Aorta (tissue), 5 donors: Measurements from ENCODE around the gene LETMD1. TPM values are rescaled to one million over a fixed set of nuclear protein-coding genes. Genes with fewer than 3 reads are reported as not detected.

ENCODE experiments used
- ATAC-seq: fragments of 200-7000 bp; cut with Tn5 transposase; one replicate; pipeline ENCODE4 v1.9.1; 2022; ENCODE audit warnings: moderate library complexity; ENCODE audit not compliant: low FRiP score
- DNase-seq, 2 donors: peaks; one replicate each; pipeline ENCODE4 v3.0.0-alpha.2; 2020
- H3K27ac ChIP-seq, 2 donors: one replicate each; pipeline ENCODE4 v1.5.1; 2013; ENCODE audit warnings: low read length in 2 of 2, mild to moderate bottlenecking in 2 of 2, moderate library complexity in 2 of 2, control low read depth in 1 of 2, inconsistent platforms in 1 of 2, low read depth in 1 of 2
- H3K27me3 ChIP-seq, 2 donors: one replicate each; pipeline ENCODE4 v1.6.1; 2013; ENCODE audit warnings: control low read depth in 1 of 2, low read length in 1 of 2, mild to moderate bottlenecking in 1 of 2, moderate library complexity in 1 of 2; ENCODE audit not compliant: insufficient read depth in 2 of 2, control insufficient read depth in 1 of 2
- H3K36me3 ChIP-seq, 2 donors: one replicate each; pipeline ENCODE4 v1.6.1; 2013; ENCODE audit warnings: control low read depth in 1 of 2, low read length in 1 of 2, mild to moderate bottlenecking in 1 of 2; ENCODE audit not compliant: insufficient read depth in 2 of 2, control insufficient read depth in 1 of 2
- H3K4me1 ChIP-seq, 2 donors: one replicate each; pipeline ENCODE4 v1.6.1; 2013; ENCODE audit warnings: low read length in 2 of 2, control low read depth in 1 of 2, mild to moderate bottlenecking in 1 of 2, moderate library complexity in 1 of 2; ENCODE audit not compliant: insufficient read depth in 2 of 2, control insufficient read depth in 1 of 2
- H3K4me3 ChIP-seq, 2 donors: one replicate each; pipeline ENCODE4 v1.5.1; 2013; ENCODE audit warnings: low read length in 2 of 2, control low read depth in 1 of 2, mild to moderate bottlenecking in 1 of 2
- H3K9me3 ChIP-seq: one replicate; pipeline ENCODE4 v1.6.1; 2013; ENCODE audit warnings: mild to moderate bottlenecking, low read length; ENCODE audit not compliant: control insufficient read depth
- WGBS, 2 donors: extraction: QIAGEN DNeasy Blood & Tissue Kit; methylation state at CpG; one replicate each; pipeline ENCODE4 v1.1.7; 2013; 5-methylcytosine and 5-hydroxymethylcytosine counted together
- intact Hi-C, 2 donors: fragments of 100-400 bp; cut with DNase I; formaldehyde crosslinking; loops; one replicate each; pipeline versions ENCODE4 v1.14.2 to v1.15.0; 2022
- polyA plus RNA-seq, 2 donors: library from polyadenylated mRNA; stranded (reverse); fragments of 200-250 nt; gene quantifications; one replicate each; pipeline ENCODE4 v1.2.3, GENCODE V29; 2013
- total RNA-seq, 2 donors: library from RNA; stranded (reverse); fragmentation: NEBNext Ultra II Directional; extraction: Animal tissue kit (Norgen Biotek cat#: 25700); gene quantifications; one replicate each; pipeline ENCODE4 v1.2.1, GENCODE V29; 2021
- donor health status: healthy with polysubstance abuse.
- donor health status: Bipolar disorder and iron deficiency.
- donor health status: DM: no; HTN: no; CAD: no.
- donor health status: DM: no; HTN: no; CAD: no.
- donor health status: DM: yes; HTN: yes; CAD: no.

Gene LETMD1
- total and polyA plus RNA-seq, 4 donors = 32.6 to 62.3 (median 56.1) TPM

DNA sequence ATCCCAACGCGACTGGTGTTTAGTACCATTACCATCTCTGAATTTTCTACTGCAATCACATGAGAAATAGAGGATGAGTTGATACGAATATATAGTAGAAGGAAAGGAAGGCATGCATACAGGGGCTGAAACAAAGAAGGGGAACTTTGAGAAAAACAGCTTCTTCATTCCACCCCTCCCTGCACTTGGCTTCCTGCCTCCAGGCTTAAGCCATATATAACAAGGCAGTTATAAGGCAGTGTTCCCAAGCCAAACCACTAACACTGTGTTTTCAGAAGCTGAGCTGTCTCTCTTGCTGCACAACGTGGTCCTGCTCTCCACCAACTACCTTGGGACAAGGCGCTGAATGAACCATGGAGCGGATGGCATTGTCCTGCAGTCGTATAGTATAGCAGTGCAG is 11.0 kb downstream of the LETMD1 start:
- Histone ChIP-seq H3K4me1 (no peaks in the 10 kb centered on the region), H3K27me3 (no peaks in the 10 kb centered on the region), H3K4me3 (no peak overlapping the region), H3K9me3 (no peaks in the 10 kb centered on the region), H3K36me3 (peaks cover 14 to 18% of the 10 kb centered on the region in 2 donors), H3K27ac (no peak overlapping the region)
- ATAC-seq (no peak), DNase-seq (no peak)
- WGBS, 2 donors = 74 to 76% methylated on average over 7 of the region's 7 CpGs
- intact Hi-C loops = no loop called here

DNA sequence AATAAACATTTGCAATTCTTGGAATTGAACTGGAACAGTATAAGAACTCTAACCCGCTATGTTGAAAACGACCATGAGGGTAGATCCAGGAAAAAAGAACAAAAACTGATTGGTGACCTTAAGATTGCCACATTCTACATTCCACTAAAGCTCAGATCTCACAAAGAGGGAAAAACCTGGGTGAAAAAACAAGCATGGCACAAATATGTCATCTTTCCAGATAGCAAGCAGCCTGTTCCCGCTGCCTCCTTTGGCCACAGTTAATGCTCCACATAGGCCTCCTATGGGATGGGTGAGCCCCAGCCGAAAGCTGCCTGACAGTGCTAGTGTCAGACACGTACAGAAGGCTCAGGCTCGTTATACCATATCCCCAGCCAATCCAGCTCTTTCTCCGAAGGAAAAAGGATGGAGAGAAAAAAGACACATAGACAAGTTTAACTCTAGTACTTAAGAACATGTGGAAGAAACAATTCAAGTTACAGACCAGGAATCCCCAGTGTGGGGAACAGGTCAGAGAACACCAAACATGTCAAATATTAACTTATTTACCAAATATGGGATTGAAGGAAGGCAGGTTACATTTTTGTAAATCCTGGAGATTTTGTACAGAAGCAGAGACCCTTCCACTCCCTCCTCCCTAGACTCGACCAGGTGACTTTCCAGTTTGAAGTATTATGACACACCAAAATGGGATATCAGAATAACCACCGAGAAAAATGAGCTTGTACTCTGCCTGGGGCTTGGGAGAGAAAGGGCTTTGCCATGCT is 14.7 kb downstream of the LETMD1 start:
- H3K27me3 ChIP-seq = no peaks in the 10 kb centered on the region
- no peaks in the 10 kb centered on the region for H3K4me1 ChIP-seq
- 64 to 69% methylated on average over 9 of the region's 9 CpGs for WGBS, 2 donors
- H3K36me3 ChIP-seq = peaks cover 14 to 21% of the 10 kb centered on the region in 2 donors
- no peak for ATAC-seq
- no peak overlapping the region for H3K27ac ChIP-seq
- no peak for DNase-seq
- H3K4me3 ChIP-seq = no peak overlapping the region
- intact Hi-C loops = no loop called here
- no peaks in the 10 kb centered on the region for H3K9me3 ChIP-seq

DNA sequence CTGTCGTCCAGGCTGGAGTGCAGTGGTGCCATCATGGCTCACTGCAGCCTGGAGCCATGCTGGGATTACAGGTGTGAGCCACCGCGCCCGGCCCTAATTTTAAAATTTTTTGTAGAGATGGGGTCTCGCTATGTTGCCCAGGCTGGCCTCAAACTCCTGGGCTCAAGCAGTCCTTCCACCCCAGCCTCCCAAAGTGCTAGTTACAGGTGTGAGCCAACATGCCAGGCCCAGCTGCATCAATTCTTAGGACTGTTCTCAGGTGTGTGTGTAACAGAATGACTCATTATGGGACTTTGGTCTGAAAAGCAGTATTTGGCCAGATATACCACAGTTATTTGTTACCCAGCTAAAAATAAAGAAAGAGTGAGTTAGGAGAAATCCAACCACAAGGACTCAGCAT is 17.4 kb downstream of the LETMD1 start:
- Histone ChIP-seq H3K4me3 (no peak overlapping the region), H3K9me3 (no peaks in the 10 kb centered on the region), H3K27me3 (no peaks in the 10 kb centered on the region), H3K27ac (no peak overlapping the region), H3K36me3 (peaks cover 8 to 21% of the 10 kb centered on the region in 2 donors), H3K4me1 (no peaks in the 10 kb centered on the region)
- DNase-seq = no peak
- no peak for ATAC-seq
- intact Hi-C loops = no loop called here
- WGBS, 2 donors = 91 to 93% methylated on average over 5 of the region's 5 CpGs

DNA sequence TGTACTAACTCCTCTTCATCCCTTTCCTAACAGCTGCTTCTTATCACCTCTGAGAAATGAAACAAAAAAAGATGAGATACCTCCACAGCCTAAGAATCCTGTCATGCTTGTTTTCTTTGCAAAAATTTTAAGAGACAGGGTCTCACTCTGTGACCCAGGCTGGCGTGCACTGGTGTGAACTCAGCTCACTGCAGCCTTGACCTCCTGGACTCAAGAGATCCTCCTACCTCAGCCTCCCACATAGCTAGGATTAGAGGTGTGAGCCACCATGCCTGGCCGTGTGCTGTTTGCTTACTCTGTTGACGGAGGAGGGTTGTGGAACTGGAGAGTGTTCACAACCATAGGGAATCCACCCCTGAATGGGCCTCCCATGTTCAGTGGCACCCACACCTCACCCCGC is 19.1 kb downstream of the LETMD1 start:
- H3K9me3 ChIP-seq = no peaks in the 10 kb centered on the region
- peaks cover 10 to 25% of the 10 kb centered on the region in 2 donors for H3K36me3 ChIP-seq
- DNase-seq (no peak), ATAC-seq (no peak)
- no peak overlapping the region for H3K4me3 ChIP-seq
- no peak overlapping the region for H3K27ac ChIP-seq
- no peaks in the 10 kb centered on the region for H3K4me1 ChIP-seq
- WGBS, 2 donors = 90 to 91% methylated on average over 4 of the region's 4 CpGs
- intact Hi-C loops = no loop called here
- no peaks in the 10 kb centered on the region for H3K27me3 ChIP-seq

DNA sequence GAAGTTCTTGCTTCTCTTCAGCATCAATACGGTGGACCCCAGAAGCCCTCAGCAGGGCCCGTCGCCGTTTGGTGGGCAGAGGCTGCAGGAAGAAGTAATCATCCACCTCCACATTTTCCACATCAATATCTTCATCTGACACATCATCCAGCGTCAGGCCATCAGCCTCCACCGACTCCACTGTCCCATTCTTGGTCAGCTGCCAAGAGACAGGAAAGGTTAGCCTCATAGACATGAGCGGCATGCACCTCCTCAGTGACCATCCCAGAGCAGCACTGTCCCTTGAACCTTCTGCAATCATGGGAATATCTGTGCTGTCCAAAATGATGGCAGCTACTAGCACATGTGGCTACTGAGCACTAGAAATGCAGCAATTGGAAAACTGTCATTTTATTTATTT is 19.6 kb downstream of the LETMD1 start:
- Histone ChIP-seq H3K27ac (no peak overlapping the region), H3K4me1 (no peaks in the 10 kb centered on the region), H3K27me3 (no peaks in the 10 kb centered on the region), H3K4me3 (no peak overlapping the region), H3K9me3 (no peaks in the 10 kb centered on the region), H3K36me3 (peaks cover 14 to 25% of the 10 kb centered on the region in 2 donors)
- DNase-seq (no peak), ATAC-seq (no peak)
- intact Hi-C loops = no loop called here
- 72 to 87% methylated on average over 7 of the region's 7 CpGs for WGBS, 2 donors

DNA sequence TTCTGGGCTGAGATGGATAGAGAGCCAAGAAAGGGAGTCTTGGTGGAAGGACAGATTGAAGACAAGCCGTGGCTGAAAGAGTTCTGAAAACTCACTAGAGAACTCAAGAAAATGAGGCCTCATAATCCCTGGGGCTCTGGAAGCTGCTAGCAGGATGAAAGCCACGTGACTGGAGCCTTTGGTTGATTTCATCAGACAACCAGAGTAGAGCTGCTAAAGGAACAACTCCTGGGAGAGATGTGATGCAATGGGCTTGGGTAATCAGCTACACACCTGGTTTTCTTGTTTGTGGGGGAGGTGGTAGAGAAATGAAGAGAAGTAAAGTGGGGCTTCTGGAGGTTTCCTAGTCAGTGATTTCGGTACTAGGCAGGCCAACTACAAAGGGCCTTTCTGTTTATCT is 21.9 kb downstream of the LETMD1 start:
- Histone ChIP-seq H3K27ac (no peak overlapping the region), H3K4me1 (no peaks in the 10 kb centered on the region), H3K4me3 (no peak overlapping the region), H3K27me3 (no peaks in the 10 kb centered on the region), H3K36me3 (peaks cover 11 to 17% of the 10 kb centered on the region in 2 donors), H3K9me3 (no peaks in the 10 kb centered on the region)
- no peak for ATAC-seq
- intact Hi-C loops = no loop called here
- DNase-seq = no peak
- WGBS, 2 donors = 88 to 91% methylated on average over 3 of the region's 3 CpGs

DNA sequence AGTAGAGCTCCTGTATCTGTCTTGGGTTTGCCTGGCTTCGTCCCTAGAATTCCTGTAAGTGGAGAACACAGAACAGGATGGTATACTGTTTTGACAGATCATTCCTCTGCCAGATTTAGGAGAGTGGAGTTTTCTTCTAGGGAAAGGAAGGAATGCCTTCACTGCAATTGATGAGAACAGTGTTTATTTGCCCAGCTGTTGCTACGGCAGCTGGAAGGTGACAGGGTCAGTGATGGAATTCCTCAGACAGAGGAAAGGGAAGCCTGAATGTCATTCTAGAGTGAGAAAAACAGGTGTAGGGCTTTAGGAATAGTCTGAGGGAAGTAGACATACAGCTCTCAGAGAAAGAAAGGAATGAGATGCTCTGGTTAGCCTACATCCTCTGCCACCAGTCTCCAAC is 23.5 kb downstream of the LETMD1 start:
- no peak overlapping the region for H3K27ac ChIP-seq
- H3K4me3 ChIP-seq = no peak overlapping the region
- DNase-seq (no peak), ATAC-seq (no peak)
- H3K9me3 ChIP-seq = no peaks in the 10 kb centered on the region
- H3K27me3 ChIP-seq = no peaks in the 10 kb centered on the region
- intact Hi-C loops = no loop called here
- 81 to 83% methylated on average over 2 of the region's 2 CpGs for WGBS, 2 donors
- peaks cover 11 to 13% of the 10 kb centered on the region in 2 donors for H3K36me3 ChIP-seq
- H3K4me1 ChIP-seq = no peaks in the 10 kb centered on the region

DNA sequence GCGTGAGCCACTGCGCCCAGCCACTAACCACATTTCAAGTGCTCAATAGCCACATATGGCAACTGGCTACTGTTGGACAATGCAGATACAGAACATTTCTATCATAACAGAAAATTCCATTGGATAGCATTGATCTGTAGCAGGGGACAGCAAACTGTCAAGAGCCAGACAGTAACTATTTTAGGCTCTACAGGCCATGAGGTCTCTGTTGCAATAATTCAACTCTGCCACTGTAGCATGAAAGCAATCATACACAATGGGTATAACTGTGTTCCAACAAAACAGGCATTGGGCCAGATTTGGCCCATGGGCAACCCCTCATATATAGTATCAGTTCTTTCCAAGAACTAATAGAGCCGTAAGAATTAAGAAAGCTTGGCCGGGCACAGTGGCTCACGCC is 27.3 kb downstream of the LETMD1 start:
- intact Hi-C loops = no loop called here
- peaks cover 6 to 11% of the 10 kb centered on the region in 2 donors for H3K36me3 ChIP-seq
- peaks cover 1 to 10% of the 10 kb centered on the region in 2 donors for H3K4me1 ChIP-seq
- 91 to 96% methylated on average over 5 of the region's 5 CpGs for WGBS, 2 donors
- no peak overlapping the region for H3K4me3 ChIP-seq
- ATAC-seq (no peak), DNase-seq (no peak)
- H3K9me3 ChIP-seq = no peaks in the 10 kb centered on the region
- no peaks in the 10 kb centered on the region for H3K27me3 ChIP-seq
- no peak overlapping the region for H3K27ac ChIP-seq

DNA sequence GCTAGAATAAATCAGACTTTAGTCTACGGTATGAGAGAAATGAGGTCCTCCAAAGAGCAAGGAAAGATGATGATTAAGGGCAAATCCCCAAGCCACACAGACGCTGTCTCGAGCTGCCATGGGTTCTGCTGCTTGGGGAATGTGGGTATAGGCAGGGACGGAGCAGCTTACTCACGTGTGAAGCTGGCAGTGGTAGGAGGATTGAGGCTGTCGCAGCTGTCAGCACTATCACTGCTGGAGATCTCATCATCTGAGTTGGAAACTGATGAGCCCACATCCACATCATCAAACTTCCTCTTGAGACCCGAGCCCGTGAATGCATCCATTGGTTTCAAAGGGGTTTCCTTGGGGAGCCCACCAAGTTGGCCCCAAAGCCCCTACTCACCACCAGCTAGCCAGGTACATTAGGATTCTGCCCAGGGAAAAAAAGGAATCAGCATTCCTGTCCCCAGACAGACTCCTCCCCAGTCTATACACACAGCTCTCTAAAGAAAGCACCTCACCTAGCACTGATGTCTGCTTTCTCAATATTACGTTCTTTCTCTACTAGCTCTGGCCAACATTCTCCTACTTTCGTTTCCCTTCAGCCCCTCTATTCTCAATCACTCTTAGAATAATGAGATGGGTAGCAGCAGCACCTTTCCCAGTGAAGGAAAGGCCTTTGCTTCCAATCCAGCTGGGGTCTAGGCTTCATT is 28.3 kb downstream of the LETMD1 start:
- Histone ChIP-seq H3K4me1 (peaks cover 1 to 10% of the 10 kb centered on the region in 2 donors), H3K36me3 (peaks cover 6 to 11% of the 10 kb centered on the region in 2 donors), H3K27me3 (no peaks in the 10 kb centered on the region), H3K27ac (no peak overlapping the region), H3K4me3 (no peak overlapping the region), H3K9me3 (no peaks in the 10 kb centered on the region)
- ATAC-seq (peak; percentile 33), DNase-seq (no peak)
- intact Hi-C loops = no loop called here
- WGBS, 2 donors = 75 to 81% methylated on average over 10 of the region's 10 CpGs
